Stimulated activated CD4-positive, alpha-beta T cell treated with anti-CD3 and anti-CD28 coated beads, Interleukin-12 subunit alpha, Interleukin-12 subunit beta, amount 100 ng/mL, for 24 hours (primary cell): Measurements from ENCODE around the gene NUTM2A.
"Not testable (repeated sequence)": the region's sequence is repeated elsewhere in the genome, so short reads cannot be mapped to it uniquely, and the experiment has no call there.

Source experiments
- DNase-seq, 2 experiments: peaks; one replicate each; pipeline ENCODE4 v3.0.0-alpha.2; 2020; ENCODE audit warnings: low read depth in 2 of 2

NUTM2A gene

GRCh38 chr10:87247335-87247734, 22.1 kb downstream of the NUTM2A start:
- DNase-seq: not testable (repeated sequence)

GRCh38 chr10:87248818-87249353, 23.6 kb downstream of the NUTM2A start:
- DNase-seq: not testable (repeated sequence)

- not testable (repeated sequence) for DNase-seq
These were observed 55.6 kb downstream of the NUTM2A start for GRCh38 chr10:87280749-87281392.
